CD14-positive monocyte (primary cell): Measurements from ENCODE around the gene HTRA2. TPM values are rescaled to one million over a fixed set of nuclear protein-coding genes. Genes with fewer than 3 reads are reported as not detected.

Source experiments
- DNase-seq, 3 donors: peaks; one replicate each; pipeline ENCODE4 v3.0.0-alpha.2; 2011 to 2022
- H2AFZ ChIP-seq: 2 replicates; pipeline ENCODE4 v1.6.0; 2012; ENCODE audit warnings: mild to moderate bottlenecking, low read depth, low read length, inconsistent platforms; ENCODE audit not compliant: insufficient read depth, poor library complexity, severe bottlenecking
- H3K27ac ChIP-seq, 2 donors: 1 replicate in 1 of 2; 2 replicates in 1 of 2; pipeline ENCODE4 v1.5.1; 2012 to 2013; ENCODE audit warnings: low read length in 2 of 2, control low read depth in 1 of 2, inconsistent platforms in 1 of 2, low read depth in 1 of 2, mild to moderate bottlenecking in 1 of 2
- H3K27me3 ChIP-seq, 2 donors: one replicate each; pipeline versions ENCODE4 v1.6.0 to v1.6.1; 2011 to 2013; ENCODE audit warnings: low read length in 2 of 2; ENCODE audit not compliant: control insufficient read depth in 2 of 2, insufficient read depth in 2 of 2
- H3K36me3 ChIP-seq, 2 donors: replicated peaks in 1 of 2; 1 replicate in 1 of 2; 2 replicates in 1 of 2; pipeline versions ENCODE4 v1.5.1 to v1.6.1; 2012 to 2013; ENCODE audit warnings: low read length in 2 of 2, control low read depth in 1 of 2, inconsistent platforms in 1 of 2, mild to moderate bottlenecking in 1 of 2; ENCODE audit not compliant: insufficient read depth in 2 of 2, control insufficient read depth in 1 of 2
- H3K4me1 ChIP-seq, 2 donors: 1 replicate in 1 of 2; 2 replicates in 1 of 2; pipeline versions ENCODE4 v1.5.1 to v1.6.1; 2012 to 2013; ENCODE audit warnings: low read length in 2 of 2, control low read depth in 1 of 2, inconsistent platforms in 1 of 2, mild to moderate bottlenecking in 1 of 2, moderate library complexity in 1 of 2; ENCODE audit not compliant: insufficient read depth in 2 of 2, control insufficient read depth in 1 of 2
- H3K4me2 ChIP-seq: replicated peaks from 2 replicates; pipeline ENCODE3; 2012; ENCODE audit warnings: low read length, moderate library complexity, mild to moderate bottlenecking; ENCODE audit not compliant: poor library complexity, severe bottlenecking; ENCODE audit errors: extremely low read depth
- H3K4me3 ChIP-seq, 3 experiments: fragments of 200-600 bp in 1 of 3; sonication (generic) in 1 of 3; replicated peaks in 1 of 3; 1 replicate in 2 of 3; 2 replicates in 1 of 3; pipeline ENCODE4 v1.5.1; 2011 to 2013; ENCODE audit warnings: low read length in 3 of 3, mild to moderate bottlenecking in 3 of 3, control low read depth in 2 of 3, low read depth in 2 of 3, inconsistent platforms in 1 of 3, moderate library complexity in 1 of 3
- H3K79me2 ChIP-seq: 2 replicates; pipeline ENCODE4 v1.6.0; 2012; ENCODE audit warnings: mild to moderate bottlenecking, control low read depth, inconsistent platforms, low read length, moderate library complexity; ENCODE audit not compliant: insufficient read depth
- H3K9ac ChIP-seq: 2 replicates; pipeline ENCODE4 v1.6.0; 2017; ENCODE audit warnings: low read length, mild to moderate bottlenecking; ENCODE audit not compliant: insufficient read depth, poor library complexity, severe bottlenecking
- H3K9me3 ChIP-seq, 2 donors: replicated peaks in 1 of 2; 1 replicate in 1 of 2; 2 replicates in 1 of 2; pipeline versions ENCODE4 v1.5.1 to v1.6.1; 2012 to 2013; ENCODE audit warnings: low read length in 2 of 2, control low read depth in 1 of 2; ENCODE audit not compliant: control insufficient read depth in 1 of 2, insufficient read depth in 1 of 2
- H4K20me1 ChIP-seq: 2 replicates; pipeline ENCODE4 v1.6.0; 2012; ENCODE audit warnings: mild to moderate bottlenecking, low read length, control low read depth, moderate library complexity; ENCODE audit not compliant: insufficient read depth
- H3K27ac Mint-ChIP-seq, 7 donors: one replicate each; pipeline ENCODE4 v1.8.0; 2020; ENCODE audit warnings: mild to moderate bottlenecking in 7 of 7, mixed read lengths in 7 of 7, moderate library complexity in 6 of 7, inconsistent platforms in 2 of 7
- H3K27me3 Mint-ChIP-seq, 3 donors: one replicate each; pipeline ENCODE4 v1.8.0; 2021 to 2022; ENCODE audit warnings: low read depth in 3 of 3, mild to moderate bottlenecking in 3 of 3, mixed read lengths in 3 of 3, moderate library complexity in 3 of 3, inconsistent platforms in 1 of 3
- H3K36me3 Mint-ChIP-seq, 2 donors: one replicate each; pipeline ENCODE4 v1.8.0; 2020; ENCODE audit warnings: mixed read lengths in 2 of 2, inconsistent platforms in 1 of 2, mild to moderate bottlenecking in 1 of 2
- H3K4me1 Mint-ChIP-seq: one replicate; pipeline ENCODE4 v1.8.0; 2020; ENCODE audit warnings: mild to moderate bottlenecking, mixed read lengths
- H3K4me3 Mint-ChIP-seq, 2 donors: one replicate each; pipeline ENCODE4 v1.8.0; 2020; ENCODE audit warnings: mild to moderate bottlenecking in 2 of 2, mixed read lengths in 2 of 2, moderate library complexity in 1 of 2
- H3K9me3 Mint-ChIP-seq, 7 donors: one replicate each; pipeline ENCODE4 v1.8.0; 2020 to 2022; ENCODE audit warnings: mixed read lengths in 7 of 7, mild to moderate bottlenecking in 6 of 7, moderate library complexity in 6 of 7, inconsistent platforms in 2 of 7
- WGBS: methylation state at CpG from one replicate; pipeline ENCODE4 v1.1.5; 2013; ENCODE audit warnings: missing lambda C conversion rate; ENCODE audit not compliant: insufficient coverage; 5-methylcytosine and 5-hydroxymethylcytosine counted together
- intact Hi-C, 2 donors: fragments of 100-400 bp; cut with micrococcal nuclease; formaldehyde crosslinking; loops; one replicate each; pipeline versions ENCODE4 v1.15.0 to v1.15.1; 2023
- polyA plus RNA-seq, 3 donors: library from polyadenylated mRNA; depleted of rRNA in 1 of 3; unstranded in 2 of 3; stranded (reverse) in 1 of 3; fragments of 300-500 nt in 2 of 3; fragments of >200 nt in 1 of 3; fragmentation: Illumina TruSeq in 2 of 3; gene quantifications; 1 replicate in 2 of 3; 2 replicates in 1 of 3; pipeline ENCODE4 v1.2.3, GENCODE V29; 2012 to 2021
- TF ChIP-seq, protein P1 (sequence below): fragments of 200-600 bp; IDR thresholded peaks from one replicate; pipeline ENCODE4 v1.8.0; 2022; ENCODE audit warnings: antibody characterized with exemption, mild to moderate bottlenecking

The HTRA2 gene
- polyA plus RNA-seq, 3 donors, result 11.3 to 20.5 (median 15.0) TPM

DNA sequence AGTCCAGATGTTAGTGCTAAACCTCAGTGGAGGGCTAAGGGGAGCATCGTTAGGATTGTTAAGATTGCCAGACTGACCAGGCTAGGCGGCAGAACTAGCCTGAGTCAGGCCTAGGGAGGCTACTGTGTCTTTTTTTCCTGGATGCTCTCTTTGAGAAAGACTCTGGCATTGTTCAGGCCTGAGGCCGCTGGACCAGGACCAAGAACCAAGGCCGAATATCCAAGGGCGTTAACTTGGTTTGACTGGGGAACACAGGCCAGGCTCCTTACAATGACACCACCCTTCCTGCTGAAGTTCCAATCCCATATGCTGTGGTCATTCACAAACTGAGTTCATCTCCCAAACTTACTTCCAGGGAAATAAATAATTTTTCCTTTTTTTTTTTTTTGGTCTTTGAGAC, 10.6 kb downstream of the HTRA2 start:
- Mint-ChIP-seq H3K4me1 (peaks cover 12% of the 10 kb centered on the region), H3K36me3 (peaks cover 6 to 9% of the 10 kb centered on the region in 2 donors), H3K27ac (no peak overlapping the region), H3K4me3 (no peak overlapping the region), H3K27me3 (peaks cover 2 to 9% (median 4%) of the 10 kb centered on the region in 3 donors), H3K9me3 (no peaks in the 10 kb centered on the region)
- Histone ChIP-seq H3K36me3 (peaks cover 0 to 3% of the 10 kb centered on the region in 2 donors), H3K79me2 (no peaks in the 10 kb centered on the region), H4K20me1 (no peaks in the 10 kb centered on the region), H3K27me3 (no peaks in the 10 kb centered on the region), H3K9me3 (no peaks in the 10 kb centered on the region), H3K4me3 (no peak overlapping the region), H3K27ac (no peak overlapping the region), H2AFZ (no peak overlapping the region), H3K9ac (no peak overlapping the region), H3K4me1 (peaks cover 6 to 10% of the 10 kb centered on the region in 2 donors), H3K4me2 (no peak overlapping the region)
- DNase-seq, result no peak
- intact Hi-C loops, result loop anchor here in 1 of 2 donors (10.0 kb wide), 1 partner anchor 145 kb away; no protein-coding TSS in a partner anchor
- TF ChIP-seq, protein P1, sequence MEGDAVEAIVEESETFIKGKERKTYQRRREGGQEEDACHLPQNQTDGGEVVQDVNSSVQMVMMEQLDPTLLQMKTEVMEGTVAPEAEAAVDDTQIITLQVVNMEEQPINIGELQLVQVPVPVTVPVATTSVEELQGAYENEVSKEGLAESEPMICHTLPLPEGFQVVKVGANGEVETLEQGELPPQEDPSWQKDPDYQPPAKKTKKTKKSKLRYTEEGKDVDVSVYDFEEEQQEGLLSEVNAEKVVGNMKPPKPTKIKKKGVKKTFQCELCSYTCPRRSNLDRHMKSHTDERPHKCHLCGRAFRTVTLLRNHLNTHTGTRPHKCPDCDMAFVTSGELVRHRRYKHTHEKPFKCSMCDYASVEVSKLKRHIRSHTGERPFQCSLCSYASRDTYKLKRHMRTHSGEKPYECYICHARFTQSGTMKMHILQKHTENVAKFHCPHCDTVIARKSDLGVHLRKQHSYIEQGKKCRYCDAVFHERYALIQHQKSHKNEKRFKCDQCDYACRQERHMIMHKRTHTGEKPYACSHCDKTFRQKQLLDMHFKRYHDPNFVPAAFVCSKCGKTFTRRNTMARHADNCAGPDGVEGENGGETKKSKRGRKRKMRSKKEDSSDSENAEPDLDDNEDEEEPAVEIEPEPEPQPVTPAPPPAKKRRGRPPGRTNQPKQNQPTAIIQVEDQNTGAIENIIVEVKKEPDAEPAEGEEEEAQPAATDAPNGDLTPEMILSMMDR, result no peak
- WGBS, result 95% methylated on average over 5 of the region's 5 CpGs

DNA sequence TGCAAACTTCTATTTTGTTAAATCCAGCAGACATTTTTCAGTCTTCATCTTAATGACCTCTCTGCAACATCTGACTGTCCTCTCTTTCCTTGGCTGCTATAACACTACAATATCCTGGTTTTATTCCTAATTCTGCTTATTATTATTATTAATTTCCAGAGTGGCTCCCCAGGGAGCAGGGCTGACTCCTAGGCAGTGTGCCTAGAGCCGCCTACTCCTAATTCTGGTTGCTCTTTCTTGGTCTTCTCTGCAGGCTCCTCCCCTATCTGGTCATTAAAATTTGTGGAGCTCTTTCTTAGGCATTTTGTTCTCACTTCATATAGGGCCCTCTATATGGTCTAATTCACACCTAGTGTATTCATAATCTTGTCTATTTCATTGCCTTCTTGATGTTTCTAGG, 13.2 kb downstream of the HTRA2 start:
- peaks cover 0 to 3% of the 10 kb centered on the region in 2 donors for H3K36me3 ChIP-seq
- no peak overlapping the region for H3K4me3 ChIP-seq
- H3K9me3 Mint-ChIP-seq, result no peaks in the 10 kb centered on the region
- TF ChIP-seq, protein P1, result no peak
- no peak overlapping the region for H3K4me3 Mint-ChIP-seq
- H4K20me1 ChIP-seq, result no peaks in the 10 kb centered on the region
- peaks cover 6 to 10% of the 10 kb centered on the region in 2 donors for H3K4me1 ChIP-seq
- no peaks in the 10 kb centered on the region for H3K27me3 ChIP-seq
- no peak for DNase-seq
- H3K27me3 Mint-ChIP-seq, result peaks cover 0 to 7% (median 4%) of the 10 kb centered on the region in 3 donors
- intact Hi-C loops, result loop anchor here in 1 of 2 donors (10.0 kb wide), 1 partner anchor 148 kb away; no protein-coding TSS in a partner anchor
- peaks cover 9 to 11% of the 10 kb centered on the region in 2 donors for H3K36me3 Mint-ChIP-seq
- WGBS, result no CpG with 5 or more reads among the region's 1 CpG
- peaks cover 12% of the 10 kb centered on the region for H3K4me1 Mint-ChIP-seq
- no peak overlapping the region for H3K9ac ChIP-seq
- no peak overlapping the region for H3K27ac ChIP-seq
- H3K27ac Mint-ChIP-seq, result no peak overlapping the region
- no peak overlapping the region for H2AFZ ChIP-seq
- H3K79me2 ChIP-seq, result no peaks in the 10 kb centered on the region
- H3K4me2 ChIP-seq, result no peak overlapping the region
- no peaks in the 10 kb centered on the region for H3K9me3 ChIP-seq
